SK-N-SH (cell line): ENCODE data around the gene MYD88. TPM values are rescaled to one million over a fixed set of nuclear protein-coding genes. Genes with fewer than 3 reads are reported as not detected.

Experiments
- CTCF ChIA-PET: fragments of 300-600, 350-600 bp; formaldehyde crosslinking; extraction: SDS; loops from one replicate; lab custom pipeline; 2021; lab: Yijun Ruan, JAX
- POLR2A ChIA-PET: fragments of 350-600 bp; sonication (Branson Sonifier 250); formaldehyde crosslinking; extraction: SDS; loops from one replicate; lab custom pipeline; 2020; ENCODE audit warnings: antibody characterized with exemption, inconsistent platforms; lab: Yijun Ruan, JAX
- DNase-seq: peaks from one replicate; pipeline ENCODE4 v3.0.0; 2012
- H2AFZ ChIP-seq: fragments of 200-600 bp; sonication (generic); 2 replicates; pipeline ENCODE4 v1.8.1; 2016; ENCODE audit warnings: antibody characterized with exemption, mild to moderate bottlenecking, low read depth
- H3F3A ChIP-seq: fragments of 200-600 bp; sonication (generic); replicated peaks from 2 replicates; pipeline ENCODE3; 2016; ENCODE audit warnings: antibody characterized with exemption, mild to moderate bottlenecking; ENCODE audit not compliant: insufficient read depth
- H3K27ac ChIP-seq, 2 experiments: fragments of 200-500 bp in 1 of 2; fragments of 200-600 bp in 1 of 2; sonication (Bioruptor generic) in 1 of 2; sonication (generic), shearing (Covaris generic) in 1 of 2; 2 replicates each; pipeline versions ENCODE4 v1.5.1 to v1.6.1; 2014 to 2016; ENCODE audit warnings: low read depth in 2 of 2, inconsistent platforms in 1 of 2, low read length in 1 of 2, mild to moderate bottlenecking in 1 of 2, mixed read lengths in 1 of 2
- H3K27me3 ChIP-seq: fragments of 200-600 bp; sonication (generic), shearing (Covaris generic); 2 replicates; pipeline ENCODE4 v1.6.1; 2016; ENCODE audit warnings: mixed run types; ENCODE audit not compliant: insufficient read depth
- H3K36me3 ChIP-seq, 2 experiments: fragments of 200-500 bp in 1 of 2; fragments of 200-600 bp in 1 of 2; sonication (Bioruptor generic) in 1 of 2; sonication (generic) in 1 of 2; replicated peaks in 1 of 2; 2 replicates each; pipeline versions ENCODE3 to v1.5.1; 2014 to 2016; ENCODE audit warnings: low read length in 1 of 2, mild to moderate bottlenecking in 1 of 2; ENCODE audit not compliant: insufficient read depth in 2 of 2, control insufficient read depth in 1 of 2
- H3K4me1 ChIP-seq, 2 experiments: fragments of 200-500 bp in 1 of 2; fragments of 200-600 bp in 1 of 2; sonication (Bioruptor generic) in 1 of 2; sonication (generic), shearing (Covaris generic) in 1 of 2; 2 replicates each; pipeline versions ENCODE4 v1.5.1 to v1.6.1; 2014 to 2016; ENCODE audit warnings: low read depth in 1 of 2, low read length in 1 of 2, mixed run types in 1 of 2; ENCODE audit not compliant: insufficient read depth in 2 of 2, control insufficient read depth in 1 of 2
- H3K4me2 ChIP-seq: fragments of 200-600 bp; sonication (generic), shearing (Covaris generic); 2 replicates; pipeline ENCODE4 v1.6.1; 2017; ENCODE audit warnings: mixed run types
- H3K4me3 ChIP-seq, 2 experiments: fragments of 200-500 bp in 1 of 2; fragments of 200-600 bp in 1 of 2; sonication (Bioruptor generic) in 1 of 2; sonication (generic), shearing (Covaris generic) in 1 of 2; 2 replicates each; pipeline versions ENCODE4 v1.5.1 to v1.8.1; 2014 to 2016; ENCODE audit warnings: low read depth in 2 of 2, inconsistent platforms in 1 of 2, low read length in 1 of 2, mild to moderate bottlenecking in 1 of 2, mixed read lengths in 1 of 2, moderate library complexity in 1 of 2
- H3K79me2 ChIP-seq: fragments of 200-600 bp; sonication (generic); 2 replicates; pipeline ENCODE4 v1.8.1; 2017; ENCODE audit warnings: mild to moderate bottlenecking; ENCODE audit not compliant: insufficient read depth
- H3K9ac ChIP-seq: fragments of 200-600 bp; sonication (generic); 2 replicates; pipeline ENCODE4 v1.6.1; 2017; ENCODE audit warnings: mixed run types
- H3K9me2 ChIP-seq: fragments of 200-600 bp; sonication (generic); 2 replicates; pipeline ENCODE4 v1.6.1; 2017; ENCODE audit warnings: mixed run types
- H3K9me3 ChIP-seq: fragments of 200-600 bp; sonication (generic); 2 replicates; pipeline ENCODE4 v1.6.1; 2017; ENCODE audit warnings: mixed run types, mild to moderate bottlenecking, moderate library complexity
- H4K20me1 ChIP-seq: fragments of 200-600 bp; sonication (generic); 2 replicates; pipeline ENCODE4 v1.6.1; 2017; ENCODE audit warnings: mild to moderate bottlenecking, mixed run types; ENCODE audit not compliant: insufficient read depth
- CTCF ChIP-seq: fragments of 200-600 bp; sonication (generic); IDR thresholded peaks from 2 replicates; pipeline ENCODE4 v1.6.1; 2017; ENCODE audit warnings: antibody characterized with exemption, mild to moderate bottlenecking, moderate library complexity
- ELF1 ChIP-seq: IDR thresholded peaks from 2 replicates; pipeline ENCODE4 v1.4.0; 2012
- EP300 ChIP-seq, 2 experiments: IDR thresholded peaks; 2 replicates each; pipeline versions ENCODE4 v1.4.0 to v1.6.1; 2012; ENCODE audit warnings: borderline replicate concordance in 1 of 2, low read depth in 1 of 2, low read length in 1 of 2
- GABPA ChIP-seq: IDR thresholded peaks from 2 replicates; pipeline ENCODE4 v1.4.0; 2012; ENCODE audit warnings: low read depth, mild to moderate bottlenecking
- IRF3 ChIP-seq: fragments of 150-350 bp; IDR thresholded peaks from 2 replicates; pipeline ENCODE4 v1.6.1; 2016; ENCODE audit warnings: mild to moderate bottlenecking, low read depth, low read length
- MEF2A ChIP-seq: IDR thresholded peaks from 2 replicates; pipeline ENCODE4 v1.4.0; 2012; ENCODE audit warnings: low read depth, borderline replicate concordance
- MXI1 ChIP-seq: IDR thresholded peaks from 2 replicates; pipeline ENCODE4 v1.6.1; 2012; ENCODE audit warnings: mild to moderate bottlenecking, low read depth, low read length, improper control_type of control experiment
- POLR2AphosphoS5 ChIP-seq: IDR thresholded peaks from 2 replicates; pipeline ENCODE4 v1.6.1; 2012; ENCODE audit warnings: low read depth, low read length
- RCOR1 ChIP-seq: fragments of 150-350 bp; IDR thresholded peaks from 2 replicates; pipeline ENCODE4 v1.6.1; 2017; ENCODE audit warnings: antibody characterized with exemption, low read length
- REST ChIP-seq: IDR thresholded peaks from 2 replicates; pipeline ENCODE4 v1.6.1; 2012; ENCODE audit warnings: mild to moderate bottlenecking, low read depth, low read length, moderate library complexity
- RFX5 ChIP-seq: IDR thresholded peaks from 2 replicates; pipeline ENCODE4 v1.6.1; 2012; ENCODE audit warnings: mild to moderate bottlenecking, improper control_type of control experiment, low read length
- RXRA ChIP-seq: IDR thresholded peaks from 2 replicates; pipeline ENCODE4 v1.4.0; 2012; ENCODE audit warnings: low read depth, mild to moderate bottlenecking, borderline replicate concordance
- SIN3A ChIP-seq: IDR thresholded peaks from 2 replicates; pipeline ENCODE4 v1.6.1; 2012; ENCODE audit warnings: low read depth, mild to moderate bottlenecking, low read length, moderate library complexity, borderline replicate concordance
- SMC3 ChIP-seq: IDR thresholded peaks from 2 replicates; pipeline ENCODE4 v1.6.1; 2012; ENCODE audit warnings: low read depth, low read length, improper control_type of control experiment
- TCF12 ChIP-seq: IDR thresholded peaks from 2 replicates; pipeline ENCODE4 v1.4.0; 2012
- TEAD4 ChIP-seq: IDR thresholded peaks from 2 replicates; pipeline ENCODE4 v1.4.0; 2012; ENCODE audit warnings: mild to moderate bottlenecking, borderline replicate concordance; ENCODE audit not compliant: insufficient read depth
- USF1 ChIP-seq: IDR thresholded peaks from 2 replicates; pipeline ENCODE4 v1.4.0; 2012; ENCODE audit warnings: low read depth, borderline replicate concordance
- USF2 ChIP-seq: fragments of 150-350 bp; IDR thresholded peaks from 2 replicates; pipeline ENCODE4 v1.6.1; 2017; ENCODE audit warnings: antibody characterized with exemption, low read length, low read depth, borderline replicate concordance
- ZBTB33 ChIP-seq: IDR thresholded peaks from 2 replicates; pipeline ENCODE4 v1.4.0; 2012; ENCODE audit warnings: low read depth, borderline replicate concordance
- WGBS: methylation state at CpG from one replicate; pipeline ENCODE4 v1.1.6; 2017; ENCODE audit warnings: low lambda C conversion rate; 5-methylcytosine and 5-hydroxymethylcytosine counted together
- polyA plus RNA-seq, 3 experiments: library from polyadenylated mRNA; depleted of rRNA; stranded (reverse); fragments of >200 nt; gene quantifications; 2 replicates each; pipeline ENCODE4 v1.2.3, GENCODE V29; 2012

MYD88 gene
- polyA plus RNA-seq, 1 of the 3 experiments (the other 2 are of a cell fraction) = 24.0 TPM

GRCh38 chr3:38133209-38133556, 5.3 kb upstream of the MYD88 start:
- H3K9me2 ChIP-seq = no peaks in the 10 kb centered on the region
- no peak overlapping the region for H3K4me2 ChIP-seq
- no peak for TF ChIP-seq USF2
- no peak for TF ChIP-seq CTCF
- no peak for TF ChIP-seq GABPA
- TF ChIP-seq RCOR1 = no peak
- no peak for TF ChIP-seq ELF1
- no peak for TF ChIP-seq REST
- no peak for TF ChIP-seq TCF12
- TF ChIP-seq MEF2A = no peak
- no peak for TF ChIP-seq POLR2AphosphoS5
- TF ChIP-seq SIN3A = no peak
- no peak for TF ChIP-seq RFX5
- TF ChIP-seq RXRA = no peak
- no peak for TF ChIP-seq MXI1
- TF ChIP-seq EP300 (IDR thresholded peaks at IDR 0.05; ENCODE audit: borderline replicate concordance in 1 of 2, low read depth in 1 of 2, low read length in 1 of 2) = no peak
- no peak for TF ChIP-seq ZBTB33
- TF ChIP-seq USF1 = no peak
- TF ChIP-seq IRF3 = no peak
- no peak for TF ChIP-seq TEAD4
- no peak for TF ChIP-seq SMC3
- no peak overlapping the region for H3K27ac ChIP-seq
- no peaks in the 10 kb centered on the region for H3K27me3 ChIP-seq
- CTCF ChIA-PET = interaction anchor here (1.4 kb wide), 1 partner anchor 12 kb away, joined by 4 read pairs; no protein-coding TSS in a partner anchor
- H3K9me3 ChIP-seq = no peaks in the 10 kb centered on the region
- 0 out of 2 replicates have a peak, but pooled peaks cover 13% of the 10 kb centered on the region for H4K20me1 ChIP-seq
- H2AFZ ChIP-seq = no peak overlapping the region
- peaks cover 11 to 17% of the 10 kb centered on the region in 2 experiments; a peak in 2 of 4 replicates for H3K4me1 ChIP-seq
- peaks cover 1% of the 10 kb centered on the region for H3F3A ChIP-seq
- peaks cover 25% of the 10 kb centered on the region for H3K79me2 ChIP-seq
- 91% methylated on average over 3 of the region's 3 CpGs for WGBS
- no peak overlapping the region for H3K9ac ChIP-seq
- H3K36me3 ChIP-seq = peaks cover 32 to 59% of the 10 kb centered on the region in 2 experiments
- POLR2A ChIA-PET = no interaction called here
- no peak for DNase-seq
- H3K4me3 ChIP-seq = no peak overlapping the region
